ENCODE results near the gene MRPL37. TPM values are rescaled to one million over a fixed set of nuclear protein-coding genes. Genes with fewer than 3 reads are reported as not detected.
"Not testable (repeated sequence)": the region's sequence is repeated elsewhere in the genome, so short reads cannot be mapped to it uniquely, and the experiment has no call there.

Gene MRPL37
- total and polyA plus RNA-seq, 2 donors: 29.5 to 62.0 TPM

- DNase-seq (ENCODE audit: low read depth in 6 of 9, low spot score in 9 of 9): peak in 3 of 9 donors; percentile 1 to 21 (median 13)
- peaks cover 0 to 4% of the 10 kb centered on the region in 2 donors for H3K9me3 ChIP-seq (ENCODE audit: control insufficient read depth in 2 of 2, insufficient read depth in 1 of 2, low read length in 1 of 2)
- H3K36me3 ChIP-seq (ENCODE audit: control insufficient read depth in 2 of 2, insufficient read depth in 2 of 2, low read length in 1 of 2): peaks cover 12 to 20% of the 10 kb centered on the region in 2 donors
- H3K27me3 ChIP-seq (ENCODE audit: control insufficient read depth in 2 of 2, insufficient read depth in 1 of 2, low read length in 1 of 2): no peaks in the 10 kb centered on the region
- H3K4me3 ChIP-seq (ENCODE audit: low read length in 2 of 2): peak overlapping the region; percentile 86 to 92
- 2% methylated on average over 15 of the region's 15 CpGs for WGBS
- peaks cover 4 to 15% of the 10 kb centered on the region in 2 donors for H3K4me1 ChIP-seq (ENCODE audit: control insufficient read depth in 2 of 2, insufficient read depth in 2 of 2, low read length in 2 of 2)
- H3K27ac ChIP-seq (ENCODE audit: low read depth in 1 of 2, low read length in 1 of 2): peak overlapping the region in 1 of 2 donors; percentile 54
Observed at GRCh38 chr1:54200519-54200997, 591 bp downstream of the MRPL37 start.

DNA sequence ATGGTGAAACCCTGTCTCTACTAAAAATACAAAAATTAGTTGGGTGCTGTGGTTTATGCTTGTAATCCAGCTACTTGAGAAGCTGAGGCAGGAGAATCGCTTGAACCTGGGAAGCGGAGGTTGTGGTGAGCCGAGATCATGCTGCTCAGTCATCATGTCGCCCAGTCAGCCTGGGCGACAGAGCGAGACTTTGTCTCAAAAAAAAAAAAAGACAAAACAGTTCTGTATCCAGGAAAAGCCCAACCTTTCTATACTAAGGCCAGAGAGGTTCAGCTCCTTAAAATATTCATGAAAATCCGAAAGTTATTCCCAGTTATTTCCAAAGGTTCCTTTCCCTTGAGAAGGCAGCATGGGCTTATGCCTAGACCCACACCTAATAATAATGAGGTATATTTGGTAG is 4.2 kb downstream of the MRPL37 start:
- H3K9me3 ChIP-seq (ENCODE audit: control insufficient read depth in 2 of 2, insufficient read depth in 1 of 2, low read length in 1 of 2): peaks cover 0 to 4% of the 10 kb centered on the region in 2 donors
- no peak overlapping the region for H3K4me3 ChIP-seq (ENCODE audit: low read length in 2 of 2)
- DNase-seq (ENCODE audit: low read depth in 6 of 9, low spot score in 9 of 9): no peak
- no peaks in the 10 kb centered on the region for H3K27me3 ChIP-seq (ENCODE audit: control insufficient read depth in 2 of 2, insufficient read depth in 1 of 2, low read length in 1 of 2)
- H3K4me1 ChIP-seq (ENCODE audit: control insufficient read depth in 2 of 2, insufficient read depth in 2 of 2, low read length in 2 of 2): peaks cover 4 to 15% of the 10 kb centered on the region in 2 donors
- WGBS: 87% methylated on average over 7 of the region's 7 CpGs
- H3K36me3 ChIP-seq (ENCODE audit: control insufficient read depth in 2 of 2, insufficient read depth in 2 of 2, low read length in 1 of 2): peaks cover 24 to 47% of the 10 kb centered on the region in 2 donors
- H3K27ac ChIP-seq (ENCODE audit: low read depth in 1 of 2, low read length in 1 of 2): no peak overlapping the region

- Histone ChIP-seq H3K27ac (ENCODE audit: low read depth in 1 of 2, low read length in 1 of 2) (no peak overlapping the region), H3K9me3 (ENCODE audit: control insufficient read depth in 2 of 2, insufficient read depth in 1 of 2, low read length in 1 of 2) (no peaks in the 10 kb centered on the region), H3K27me3 (ENCODE audit: control insufficient read depth in 2 of 2, insufficient read depth in 1 of 2, low read length in 1 of 2) (no peaks in the 10 kb centered on the region), H3K36me3 (ENCODE audit: control insufficient read depth in 2 of 2, insufficient read depth in 2 of 2, low read length in 1 of 2) (peaks cover 48 to 72% of the 10 kb centered on the region in 2 donors), H3K4me3 (ENCODE audit: low read length in 2 of 2) (no peak overlapping the region), H3K4me1 (ENCODE audit: control insufficient read depth in 2 of 2, insufficient read depth in 2 of 2, low read length in 2 of 2) (no peaks in the 10 kb centered on the region)
- WGBS: 97% methylated on average over 1 of the region's 1 CpG
- DNase-seq (ENCODE audit: low read depth in 6 of 9, low spot score in 9 of 9): no peak
Observed at GRCh38 chr1:54207287-54207686, 7.3 kb downstream of the MRPL37 start.

- DNase-seq (ENCODE audit: low read depth in 6 of 9, low spot score in 9 of 9): not testable (repeated sequence)
Observed at GRCh38 chr1:54207896-54208295, 7.9 kb downstream of the MRPL37 start.

DNA sequence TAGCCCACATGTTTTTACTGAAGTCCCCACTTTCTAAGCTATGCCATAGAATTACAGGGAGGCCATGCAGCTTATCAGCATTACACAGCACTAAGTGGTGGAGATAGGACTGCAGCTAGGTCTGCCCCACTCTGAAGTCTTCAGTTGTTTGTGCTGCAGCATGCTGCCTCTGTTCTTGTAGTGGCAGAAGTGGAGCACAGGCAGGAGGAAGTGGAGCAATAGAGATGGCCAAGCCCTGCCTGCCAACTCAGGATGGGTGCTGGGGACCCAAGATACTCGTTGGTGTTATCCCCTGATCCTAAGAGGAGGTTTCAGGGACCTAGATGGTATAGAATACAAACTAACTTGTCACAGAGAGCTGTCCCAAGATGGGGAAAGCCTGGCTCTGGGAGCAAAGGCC is 12.9 kb downstream of the MRPL37 start:
- Histone ChIP-seq H3K27me3 (ENCODE audit: control insufficient read depth in 2 of 2, insufficient read depth in 1 of 2, low read length in 1 of 2) (no peaks in the 10 kb centered on the region), H3K4me1 (ENCODE audit: control insufficient read depth in 2 of 2, insufficient read depth in 2 of 2, low read length in 2 of 2) (no peaks in the 10 kb centered on the region), H3K9me3 (ENCODE audit: control insufficient read depth in 2 of 2, insufficient read depth in 1 of 2, low read length in 1 of 2) (no peaks in the 10 kb centered on the region), H3K27ac (ENCODE audit: low read depth in 1 of 2, low read length in 1 of 2) (no peak overlapping the region), H3K4me3 (ENCODE audit: low read length in 2 of 2) (no peak overlapping the region), H3K36me3 (ENCODE audit: control insufficient read depth in 2 of 2, insufficient read depth in 2 of 2, low read length in 1 of 2) (peaks cover 75 to 92% of the 10 kb centered on the region in 2 donors)
- WGBS: 90% methylated on average over 1 of the region's 1 CpG
- no peak for DNase-seq (ENCODE audit: low read depth in 6 of 9, low spot score in 9 of 9)

More at GRCh38 chr1:54207896-54208295, 7.9 kb downstream of the MRPL37 start:
- WGBS: 83% methylated on average over 4 of the region's 4 CpGs
- H3K27ac ChIP-seq (ENCODE audit: low read depth in 1 of 2, low read length in 1 of 2); H3K4me1 ChIP-seq (ENCODE audit: control insufficient read depth in 2 of 2, insufficient read depth in 2 of 2, low read length in 2 of 2); H3K4me3 ChIP-seq (ENCODE audit: low read length in 2 of 2); H3K27me3 ChIP-seq (ENCODE audit: control insufficient read depth in 2 of 2, insufficient read depth in 1 of 2, low read length in 1 of 2); H3K9me3 ChIP-seq (ENCODE audit: control insufficient read depth in 2 of 2, insufficient read depth in 1 of 2, low read length in 1 of 2): not testable (repeated sequence)
- H3K36me3 ChIP-seq (ENCODE audit: control insufficient read depth in 2 of 2, insufficient read depth in 2 of 2, low read length in 1 of 2): peaks cover 49 to 73% of the 10 kb centered on the region in 2 donors

DNA sequence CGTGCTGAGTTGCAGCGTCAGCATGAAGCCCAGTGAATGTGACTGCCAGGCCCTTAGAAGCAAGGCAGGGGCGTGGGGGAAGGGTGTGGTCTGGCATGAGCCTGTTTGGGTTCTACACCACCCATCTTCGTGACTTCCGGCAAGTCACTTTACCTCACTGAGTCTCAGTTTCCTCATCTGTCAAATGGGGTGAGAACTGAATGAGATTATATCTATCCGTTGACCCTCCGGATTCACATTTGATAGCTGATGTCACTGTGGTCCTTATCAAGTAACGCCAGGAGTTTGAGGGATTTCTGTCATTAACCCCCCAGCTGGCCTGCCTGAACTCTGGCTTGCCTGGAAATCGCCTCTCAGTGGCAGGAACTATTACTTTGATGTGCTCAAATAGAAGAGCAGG is 15.6 kb downstream of the MRPL37 start:
- no peak for DNase-seq (ENCODE audit: low read depth in 6 of 9, low spot score in 9 of 9)
- no peaks in the 10 kb centered on the region for H3K9me3 ChIP-seq (ENCODE audit: control insufficient read depth in 2 of 2, insufficient read depth in 1 of 2, low read length in 1 of 2)

GRCh38 chr1:54218883-54219687 is 19.1 kb downstream of the MRPL37 start:
- H3K27ac ChIP-seq (ENCODE audit: low read depth in 1 of 2, low read length in 1 of 2): no peak overlapping the region
- no peaks in the 10 kb centered on the region for H3K27me3 ChIP-seq (ENCODE audit: control insufficient read depth in 2 of 2, insufficient read depth in 1 of 2, low read length in 1 of 2)
- no peak overlapping the region for H3K4me3 ChIP-seq (ENCODE audit: low read length in 2 of 2)
- peaks cover 0 to 6% of the 10 kb centered on the region in 2 donors for H3K4me1 ChIP-seq (ENCODE audit: control insufficient read depth in 2 of 2, insufficient read depth in 2 of 2, low read length in 2 of 2)
- no peaks in the 10 kb centered on the region for H3K9me3 ChIP-seq (ENCODE audit: control insufficient read depth in 2 of 2, insufficient read depth in 1 of 2, low read length in 1 of 2)
- H3K36me3 ChIP-seq (ENCODE audit: control insufficient read depth in 2 of 2, insufficient read depth in 2 of 2, low read length in 1 of 2): peaks cover 45 to 58% of the 10 kb centered on the region in 2 donors
- DNase-seq (ENCODE audit: low read depth in 6 of 9, low spot score in 9 of 9): no peak
- WGBS: 96% methylated on average over 11 of the region's 11 CpGs

More for the DNA sequence above, 15.6 kb downstream of the MRPL37 start:
- Histone ChIP-seq H3K4me3 (ENCODE audit: low read length in 2 of 2) (no peak overlapping the region), H3K36me3 (ENCODE audit: control insufficient read depth in 2 of 2, insufficient read depth in 2 of 2, low read length in 1 of 2) (peaks cover 78 to 88% of the 10 kb centered on the region in 2 donors), H3K4me1 (ENCODE audit: control insufficient read depth in 2 of 2, insufficient read depth in 2 of 2, low read length in 2 of 2) (peaks cover 0 to 5% of the 10 kb centered on the region in 2 donors), H3K27ac (ENCODE audit: low read depth in 1 of 2, low read length in 1 of 2) (no peak overlapping the region), H3K27me3 (ENCODE audit: control insufficient read depth in 2 of 2, insufficient read depth in 1 of 2, low read length in 1 of 2) (no peaks in the 10 kb centered on the region)
- 98% methylated on average over 9 of the region's 9 CpGs for WGBS

- Histone ChIP-seq H3K36me3 (ENCODE audit: control insufficient read depth in 2 of 2, insufficient read depth in 2 of 2, low read length in 1 of 2) (peaks cover 50 to 54% of the 10 kb centered on the region in 2 donors), H3K4me1 (ENCODE audit: control insufficient read depth in 2 of 2, insufficient read depth in 2 of 2, low read length in 2 of 2) (peaks cover 0 to 6% of the 10 kb centered on the region in 2 donors), H3K4me3 (ENCODE audit: low read length in 2 of 2) (no peak overlapping the region), H3K27ac (ENCODE audit: low read depth in 1 of 2, low read length in 1 of 2) (no peak overlapping the region), H3K9me3 (ENCODE audit: control insufficient read depth in 2 of 2, insufficient read depth in 1 of 2, low read length in 1 of 2) (no peaks in the 10 kb centered on the region), H3K27me3 (ENCODE audit: control insufficient read depth in 2 of 2, insufficient read depth in 1 of 2, low read length in 1 of 2) (no peaks in the 10 kb centered on the region)
- DNase-seq (ENCODE audit: low read depth in 6 of 9, low spot score in 9 of 9): no peak
- 94% methylated on average over 3 of the region's 3 CpGs for WGBS
Observed at GRCh38 chr1:54219688-54220003, 19.7 kb downstream of the MRPL37 start.

DNA sequence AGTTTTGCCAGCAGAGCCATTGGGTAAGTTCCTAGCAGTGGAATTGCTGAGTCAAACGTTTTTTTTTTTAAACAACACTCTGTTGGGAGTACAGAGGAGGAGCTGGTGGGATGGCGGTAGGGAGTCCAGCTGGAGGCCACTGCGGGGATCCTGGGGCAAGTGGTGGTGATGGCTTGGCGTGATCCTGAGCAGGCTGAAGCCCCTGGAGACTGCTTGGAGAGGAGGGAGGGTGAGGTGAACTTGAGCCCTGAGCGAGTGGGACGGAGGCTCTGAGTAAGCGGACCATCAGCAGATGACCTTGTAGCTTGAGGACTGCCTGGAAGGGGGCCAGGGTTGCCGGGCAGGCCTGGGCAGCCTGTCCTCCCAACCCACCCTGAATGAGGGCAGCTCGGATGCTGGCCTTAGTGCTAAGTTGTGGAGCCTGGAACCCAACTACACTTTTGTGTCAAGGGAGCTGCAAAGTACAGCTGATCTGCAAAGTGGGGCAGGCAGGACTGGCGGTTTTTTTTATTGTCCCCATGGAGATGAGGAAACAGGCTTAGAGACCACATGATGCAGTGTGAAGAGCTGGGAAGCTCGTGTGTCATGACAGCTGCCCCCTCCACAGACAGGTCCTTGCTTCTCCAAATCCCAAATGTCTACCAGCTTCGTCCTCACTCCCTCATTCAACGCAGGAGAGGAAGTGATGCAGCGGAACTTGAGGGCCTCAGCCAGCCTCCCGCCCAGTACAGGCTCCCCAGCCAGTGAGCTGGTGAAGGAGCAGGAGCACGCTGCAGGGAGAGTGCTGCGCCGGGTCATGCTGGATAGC is 20.2 kb downstream of the MRPL37 start:
- H3K4me1 ChIP-seq (ENCODE audit: control insufficient read depth in 2 of 2, insufficient read depth in 2 of 2, low read length in 2 of 2): peaks cover 0 to 6% of the 10 kb centered on the region in 2 donors
- H3K4me3 ChIP-seq (ENCODE audit: low read length in 2 of 2): no peak overlapping the region
- WGBS: 71% methylated on average over 18 of the region's 18 CpGs
- H3K9me3 ChIP-seq (ENCODE audit: control insufficient read depth in 2 of 2, insufficient read depth in 1 of 2, low read length in 1 of 2): no peaks in the 10 kb centered on the region
- H3K27ac ChIP-seq (ENCODE audit: low read depth in 1 of 2, low read length in 1 of 2): peak overlapping the region; percentile 31 to 37
- DNase-seq (ENCODE audit: low read depth in 6 of 9, low spot score in 9 of 9): no peak
- no peaks in the 10 kb centered on the region for H3K27me3 ChIP-seq (ENCODE audit: control insufficient read depth in 2 of 2, insufficient read depth in 1 of 2, low read length in 1 of 2)
- peaks cover 48 to 54% of the 10 kb centered on the region in 2 donors for H3K36me3 ChIP-seq (ENCODE audit: control insufficient read depth in 2 of 2, insufficient read depth in 2 of 2, low read length in 1 of 2)
